Fibroblast of lung (primary cell): ENCODE results near the gene TLCD2.

Source experiments
- EZH2 ChIP-seq: IDR thresholded peaks from 2 replicates; pipeline ENCODE4 v1.5.1; 2012; ENCODE audit warnings: low read length, control low read depth, mild to moderate bottlenecking; ENCODE audit errors: missing control alignments
- TF ChIP-seq, protein P1 (sequence below), 2 donors: IDR thresholded peaks in 1 of 2; conservative IDR thresholded peaks in 1 of 2; 1 replicate in 1 of 2; 2 replicates in 1 of 2; pipeline ENCODE4 v1.5.1; 2011 to 2012; ENCODE audit warnings: low read length in 2 of 2, control low read depth in 1 of 2, inconsistent platforms in 1 of 2, low read depth in 1 of 2, mild to moderate bottlenecking in 1 of 2

- TF ChIP-seq, protein P1, sequence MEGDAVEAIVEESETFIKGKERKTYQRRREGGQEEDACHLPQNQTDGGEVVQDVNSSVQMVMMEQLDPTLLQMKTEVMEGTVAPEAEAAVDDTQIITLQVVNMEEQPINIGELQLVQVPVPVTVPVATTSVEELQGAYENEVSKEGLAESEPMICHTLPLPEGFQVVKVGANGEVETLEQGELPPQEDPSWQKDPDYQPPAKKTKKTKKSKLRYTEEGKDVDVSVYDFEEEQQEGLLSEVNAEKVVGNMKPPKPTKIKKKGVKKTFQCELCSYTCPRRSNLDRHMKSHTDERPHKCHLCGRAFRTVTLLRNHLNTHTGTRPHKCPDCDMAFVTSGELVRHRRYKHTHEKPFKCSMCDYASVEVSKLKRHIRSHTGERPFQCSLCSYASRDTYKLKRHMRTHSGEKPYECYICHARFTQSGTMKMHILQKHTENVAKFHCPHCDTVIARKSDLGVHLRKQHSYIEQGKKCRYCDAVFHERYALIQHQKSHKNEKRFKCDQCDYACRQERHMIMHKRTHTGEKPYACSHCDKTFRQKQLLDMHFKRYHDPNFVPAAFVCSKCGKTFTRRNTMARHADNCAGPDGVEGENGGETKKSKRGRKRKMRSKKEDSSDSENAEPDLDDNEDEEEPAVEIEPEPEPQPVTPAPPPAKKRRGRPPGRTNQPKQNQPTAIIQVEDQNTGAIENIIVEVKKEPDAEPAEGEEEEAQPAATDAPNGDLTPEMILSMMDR (conservative IDR thresholded peaks at IDR 0.05 in 1 of 2, IDR thresholded peaks at IDR 0.05 in 1 of 2; ENCODE audit: low read depth in 1 of 2, low read length in 2 of 2), result no peak
- no peak for TF ChIP-seq EZH2
Observed at GRCh38 chr17:1737531-1738291, 27.5 kb upstream of the TLCD2 start.
